Subcutaneous adipose tissue (tissue), 4 donors: ENCODE results near the gene TRH. TPM values are rescaled to one million over a fixed set of nuclear protein-coding genes. Genes with fewer than 3 reads are reported as not detected.

Experiments
- total RNA-seq, 4 donors: library from RNA; depleted of rRNA; stranded (reverse); fragments of >200 nt; gene quantifications; one replicate each; pipeline ENCODE4 v1.1.0, GENCODE V29; 2016
- TF ChIP-seq, protein P1 (sequence below): fragments of 450-650 bp; IDR thresholded peaks from one replicate; pipeline ENCODE4 v1.5.1; 2016; ENCODE audit warnings: low read depth, mild to moderate bottlenecking, control low read depth, antibody characterized with exemption, moderate library complexity

The TRH gene
- total RNA-seq, 4 donors from 2014 or later: not detected

GRCh38 chr3:129989414-129989813 lies 14.9 kb downstream of the TRH start:
- TF ChIP-seq, protein P1, sequence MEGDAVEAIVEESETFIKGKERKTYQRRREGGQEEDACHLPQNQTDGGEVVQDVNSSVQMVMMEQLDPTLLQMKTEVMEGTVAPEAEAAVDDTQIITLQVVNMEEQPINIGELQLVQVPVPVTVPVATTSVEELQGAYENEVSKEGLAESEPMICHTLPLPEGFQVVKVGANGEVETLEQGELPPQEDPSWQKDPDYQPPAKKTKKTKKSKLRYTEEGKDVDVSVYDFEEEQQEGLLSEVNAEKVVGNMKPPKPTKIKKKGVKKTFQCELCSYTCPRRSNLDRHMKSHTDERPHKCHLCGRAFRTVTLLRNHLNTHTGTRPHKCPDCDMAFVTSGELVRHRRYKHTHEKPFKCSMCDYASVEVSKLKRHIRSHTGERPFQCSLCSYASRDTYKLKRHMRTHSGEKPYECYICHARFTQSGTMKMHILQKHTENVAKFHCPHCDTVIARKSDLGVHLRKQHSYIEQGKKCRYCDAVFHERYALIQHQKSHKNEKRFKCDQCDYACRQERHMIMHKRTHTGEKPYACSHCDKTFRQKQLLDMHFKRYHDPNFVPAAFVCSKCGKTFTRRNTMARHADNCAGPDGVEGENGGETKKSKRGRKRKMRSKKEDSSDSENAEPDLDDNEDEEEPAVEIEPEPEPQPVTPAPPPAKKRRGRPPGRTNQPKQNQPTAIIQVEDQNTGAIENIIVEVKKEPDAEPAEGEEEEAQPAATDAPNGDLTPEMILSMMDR: no peak

GRCh38 chr3:129992781-129993180 lies 18.3 kb downstream of the TRH start:
- TF ChIP-seq, protein P1: no peak

DNA sequence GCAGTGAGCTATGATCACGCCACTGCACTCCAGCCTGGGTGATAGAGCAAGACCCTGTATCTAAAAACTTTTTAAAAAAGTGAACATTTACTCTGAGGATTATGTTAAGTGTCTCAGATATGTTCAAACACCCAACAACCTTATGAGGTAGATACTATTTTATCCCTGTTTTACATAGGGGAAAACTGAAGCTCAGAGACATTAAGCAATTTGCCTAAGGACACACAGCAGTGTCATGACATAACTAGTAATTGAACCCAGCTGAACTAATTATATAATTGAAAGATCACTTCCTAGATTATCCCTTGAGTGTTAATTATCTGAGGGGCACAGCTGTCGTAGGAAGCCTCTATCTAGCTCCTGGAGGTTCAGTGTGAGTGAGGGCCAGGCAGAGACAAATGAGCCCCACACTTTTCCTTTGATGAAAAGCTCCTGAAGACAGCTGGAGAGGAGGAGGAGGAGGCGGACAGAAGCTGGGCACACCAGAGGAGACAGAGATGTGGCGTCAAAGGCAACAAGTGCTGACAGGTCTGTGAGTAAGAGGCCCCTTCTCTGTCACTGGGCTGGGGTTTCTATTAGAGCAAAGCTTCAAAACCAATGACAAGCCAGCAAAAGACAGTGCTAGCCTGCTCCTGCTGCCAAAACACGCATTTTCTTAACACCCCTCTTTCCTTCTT lies 20.5 kb downstream of the TRH start:
- TF ChIP-seq, protein P1: no peak

DNA sequence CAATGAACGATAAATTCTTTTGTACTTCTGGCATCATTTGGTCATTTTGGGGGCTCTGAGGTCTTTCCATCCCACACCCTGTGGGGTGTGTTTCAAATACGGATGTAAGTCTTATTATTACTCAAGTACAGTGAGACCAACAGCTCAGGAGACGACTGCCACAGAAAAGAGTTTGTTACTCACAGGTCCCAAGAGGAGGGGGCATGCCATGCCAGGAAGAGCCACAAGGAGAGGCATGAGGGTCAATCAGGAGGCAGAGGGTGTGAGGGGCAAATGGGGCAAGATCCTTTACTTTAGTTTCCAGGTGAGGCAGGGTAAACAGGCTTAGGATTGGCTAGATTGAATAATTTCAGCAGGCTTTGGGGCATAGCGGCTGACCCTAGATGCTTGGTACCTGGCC lies 21.6 kb downstream of the TRH start:
- TF ChIP-seq, protein P1: no peak

GRCh38 chr3:130010556-130010955 lies 36.0 kb downstream of the TRH start:
- TF ChIP-seq, protein P1: no peak

DNA sequence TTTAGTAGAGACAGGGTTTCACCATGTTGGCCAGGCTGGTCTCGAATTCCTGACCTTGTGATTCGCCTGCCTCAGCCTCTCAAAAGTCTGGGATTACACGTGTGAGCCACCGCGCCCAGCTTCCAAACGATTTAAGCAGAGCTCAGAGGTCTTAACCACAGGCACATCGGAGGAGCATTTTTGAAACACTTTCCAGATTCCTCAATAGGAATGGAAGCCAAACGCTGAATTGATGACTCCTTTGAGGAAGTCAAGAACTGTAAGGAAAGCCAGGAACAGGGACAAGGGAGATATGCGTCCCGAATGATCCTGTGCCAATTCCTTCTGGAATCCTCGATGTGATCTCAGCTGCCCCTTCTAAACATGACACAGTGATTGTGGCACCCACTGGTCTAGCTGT lies 40.0 kb downstream of the TRH start:
- TF ChIP-seq, protein P1: no peak

Other genes with a start within 250 kb of the TRH start
- gene TMCC1, start 81.0 kb upstream of the TRH start, total RNA-seq: 10 to 100 TPM; 24.0 to 31.5 (median 28.4) TPM
- gene ALG1L2, start 107.1 kb downstream of the TRH start, total RNA-seq: not detected